Glutamatergic neuron (in vitro differentiated cells): ENCODE results near the gene CCDC181. TPM values are rescaled to one million over a fixed set of nuclear protein-coding genes. Genes with fewer than 3 reads are reported as not detected.
A peak's percentile ranks its signal among the peaks of the same experiment; 100 is the strongest.

Experiments
- DNase-seq: peaks from one replicate; pipeline ENCODE4 v3.0.0; 2022
- H3K27ac Mint-ChIP-seq: one replicate; pipeline ENCODE4 v1.8.0; 2020; ENCODE audit warnings: mild to moderate bottlenecking, mixed read lengths, inconsistent platforms; ENCODE audit not compliant: unreplicated experiment
- H3K27me3 Mint-ChIP-seq: one replicate; pipeline ENCODE4 v1.8.0; 2020; ENCODE audit warnings: mild to moderate bottlenecking, moderate library complexity, mixed read lengths, inconsistent platforms; ENCODE audit not compliant: unreplicated experiment
- H3K36me3 Mint-ChIP-seq: one replicate; pipeline ENCODE4 v1.8.0; 2020; ENCODE audit warnings: mild to moderate bottlenecking, mixed read lengths, inconsistent platforms; ENCODE audit not compliant: unreplicated experiment
- H3K4me1 Mint-ChIP-seq: one replicate; pipeline ENCODE4 v1.8.0; 2020; ENCODE audit warnings: mild to moderate bottlenecking, low read depth, mixed read lengths, inconsistent platforms; ENCODE audit not compliant: unreplicated experiment
- H3K4me3 Mint-ChIP-seq: one replicate; pipeline ENCODE4 v1.8.0; 2020; ENCODE audit warnings: mild to moderate bottlenecking, mixed read lengths, inconsistent platforms; ENCODE audit not compliant: unreplicated experiment
- H3K9me3 Mint-ChIP-seq: one replicate; pipeline ENCODE4 v1.8.0; 2020; ENCODE audit warnings: mild to moderate bottlenecking, moderate library complexity, mixed read lengths, inconsistent platforms; ENCODE audit not compliant: unreplicated experiment
- total RNA-seq: library from RNA; stranded (reverse); fragmentation: NEBNext Ultra II Directional; extraction: Animal tissue kit (Norgen Biotek cat#: 25700); gene quantifications from one replicate; pipeline ENCODE4 v1.2.1, GENCODE V29; 2021; ENCODE audit not compliant: unreplicated experiment
- TF ChIP-seq, protein P1 (sequence below): fragments of 200-600 bp; sonication (generic); IDR thresholded peaks from one replicate; pipeline ENCODE4 v1.5.0; 2021; ENCODE audit not compliant: partially characterized antibody, unreplicated experiment

The CCDC181 gene
- total RNA-seq, 1 donor from 2014 or later = 1.1 TPM

DNA sequence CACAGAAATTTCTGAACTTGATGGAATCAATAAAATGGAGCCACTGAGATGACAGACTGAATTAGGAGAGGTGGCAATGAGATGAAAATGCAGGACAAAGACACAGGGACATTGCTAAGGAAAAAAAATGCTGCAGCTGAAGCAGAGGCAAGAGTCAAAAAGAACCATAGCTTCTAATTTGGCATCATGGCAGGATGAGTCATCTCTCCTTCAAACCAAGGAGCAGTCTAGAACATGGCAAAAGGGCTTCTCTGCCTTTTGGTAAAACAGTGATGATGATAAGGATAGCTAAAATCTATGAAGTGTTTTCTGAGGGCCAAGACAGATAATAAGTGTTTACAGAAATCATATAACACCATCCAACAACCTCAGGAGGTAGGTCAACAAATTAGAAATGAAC is 41.7 kb upstream of the CCDC181 start:
- TF ChIP-seq, protein P1, sequence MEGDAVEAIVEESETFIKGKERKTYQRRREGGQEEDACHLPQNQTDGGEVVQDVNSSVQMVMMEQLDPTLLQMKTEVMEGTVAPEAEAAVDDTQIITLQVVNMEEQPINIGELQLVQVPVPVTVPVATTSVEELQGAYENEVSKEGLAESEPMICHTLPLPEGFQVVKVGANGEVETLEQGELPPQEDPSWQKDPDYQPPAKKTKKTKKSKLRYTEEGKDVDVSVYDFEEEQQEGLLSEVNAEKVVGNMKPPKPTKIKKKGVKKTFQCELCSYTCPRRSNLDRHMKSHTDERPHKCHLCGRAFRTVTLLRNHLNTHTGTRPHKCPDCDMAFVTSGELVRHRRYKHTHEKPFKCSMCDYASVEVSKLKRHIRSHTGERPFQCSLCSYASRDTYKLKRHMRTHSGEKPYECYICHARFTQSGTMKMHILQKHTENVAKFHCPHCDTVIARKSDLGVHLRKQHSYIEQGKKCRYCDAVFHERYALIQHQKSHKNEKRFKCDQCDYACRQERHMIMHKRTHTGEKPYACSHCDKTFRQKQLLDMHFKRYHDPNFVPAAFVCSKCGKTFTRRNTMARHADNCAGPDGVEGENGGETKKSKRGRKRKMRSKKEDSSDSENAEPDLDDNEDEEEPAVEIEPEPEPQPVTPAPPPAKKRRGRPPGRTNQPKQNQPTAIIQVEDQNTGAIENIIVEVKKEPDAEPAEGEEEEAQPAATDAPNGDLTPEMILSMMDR = no peak
- Mint-ChIP-seq H3K4me3 (no peak overlapping the region), H3K27ac (no peak overlapping the region), H3K36me3 (no peaks in the 10 kb centered on the region), H3K27me3 (no peaks in the 10 kb centered on the region), H3K4me1 (peaks cover 11% of the 10 kb centered on the region), H3K9me3 (no peaks in the 10 kb centered on the region)
- no peak for DNase-seq

DNA sequence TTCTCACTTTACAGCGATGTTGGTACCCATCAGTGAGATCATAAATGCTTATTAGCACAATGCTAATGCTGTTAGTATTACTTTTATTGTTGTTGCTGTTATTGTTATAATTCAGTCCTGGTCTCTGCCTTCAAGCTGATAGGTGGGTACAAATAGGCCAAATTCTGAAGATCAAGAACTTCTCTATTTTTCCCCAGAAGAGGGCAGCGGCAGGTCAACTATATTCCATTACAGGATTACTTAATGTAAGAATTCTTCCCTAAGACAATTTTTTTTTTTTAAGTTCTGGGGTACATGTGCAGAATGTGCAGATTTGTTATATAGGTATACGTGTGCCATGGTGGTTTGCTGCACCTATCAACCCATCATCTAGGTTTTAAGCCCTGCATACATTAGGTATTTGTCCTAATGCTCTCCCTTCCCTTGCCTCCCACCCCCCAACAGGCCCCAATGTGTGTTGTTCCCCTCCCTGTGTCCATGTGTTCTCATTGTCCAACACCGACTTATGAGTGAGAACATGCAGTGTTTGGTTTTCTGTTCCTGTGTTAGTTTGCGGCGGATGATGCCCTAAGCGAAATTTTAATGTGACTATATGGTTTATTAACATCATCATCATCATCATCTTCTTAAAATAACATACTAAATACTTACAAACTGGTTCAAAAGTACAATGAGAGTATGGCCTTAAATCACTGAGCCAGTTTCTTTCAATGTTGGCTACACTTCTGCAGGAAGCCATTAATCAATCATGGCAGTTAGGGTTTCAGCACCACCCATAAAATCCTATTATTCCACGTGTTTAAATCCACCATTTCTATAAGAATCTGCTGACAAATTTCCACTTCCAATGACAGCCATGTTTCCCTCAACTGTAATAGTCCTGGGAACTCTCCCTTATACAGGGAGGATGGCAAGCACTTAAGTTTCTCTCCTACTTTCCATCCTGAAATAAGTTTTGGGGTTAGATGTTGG is 39.3 kb upstream of the CCDC181 start:
- DNase-seq = no peak
- TF ChIP-seq, protein P1 = peak; percentile 21
- Mint-ChIP-seq H3K9me3 (no peaks in the 10 kb centered on the region), H3K27ac (peak overlapping the region; percentile 18), H3K4me3 (no peak overlapping the region), H3K27me3 (no peaks in the 10 kb centered on the region), H3K36me3 (no peaks in the 10 kb centered on the region), H3K4me1 (peaks cover 11% of the 10 kb centered on the region)

DNA sequence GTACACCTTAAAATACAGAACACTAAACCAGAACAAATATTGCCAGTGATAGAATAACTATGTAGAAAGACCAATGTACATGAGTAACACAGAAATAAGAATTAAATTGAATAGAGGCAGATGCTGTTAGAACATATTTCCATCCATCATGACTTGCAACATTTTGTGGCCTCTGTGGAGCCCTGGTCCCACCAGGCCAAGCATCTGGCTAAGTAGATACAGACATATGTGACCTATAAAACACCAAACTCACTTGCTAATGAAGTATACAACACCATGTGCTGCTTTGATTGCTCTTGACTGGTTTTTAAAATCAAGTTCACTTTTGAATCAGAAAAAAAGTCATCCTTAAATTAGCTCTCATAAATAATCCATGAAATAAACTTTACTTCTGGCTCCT is 38.0 kb upstream of the CCDC181 start:
- no peak overlapping the region for H3K27ac Mint-ChIP-seq
- H3K36me3 Mint-ChIP-seq = no peaks in the 10 kb centered on the region
- TF ChIP-seq, protein P1 = no peak
- H3K27me3 Mint-ChIP-seq = peaks cover 4% of the 10 kb centered on the region
- peaks cover 11% of the 10 kb centered on the region for H3K4me1 Mint-ChIP-seq
- H3K4me3 Mint-ChIP-seq = no peak overlapping the region
- no peak for DNase-seq
- no peaks in the 10 kb centered on the region for H3K9me3 Mint-ChIP-seq

DNA sequence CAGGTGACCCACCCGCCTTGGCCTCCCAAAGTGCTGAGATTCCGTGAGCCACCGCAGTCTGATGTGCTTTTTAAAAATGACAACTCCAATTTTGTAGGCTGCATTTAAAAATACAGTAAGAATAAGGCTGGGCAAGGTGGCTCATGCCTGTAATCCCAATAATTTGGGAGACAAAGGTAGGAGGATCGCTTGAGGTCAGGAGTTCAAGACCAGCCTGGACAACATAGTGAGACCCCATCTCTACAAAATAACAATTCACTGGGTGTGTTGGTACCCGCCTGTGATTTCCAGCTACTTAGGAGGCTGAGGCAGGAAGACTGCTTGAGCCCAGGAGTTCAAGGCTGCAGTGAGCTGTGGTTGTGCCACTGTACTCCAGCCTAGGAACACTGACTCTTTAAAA is 35.1 kb upstream of the CCDC181 start:
- H3K36me3 Mint-ChIP-seq = peaks cover 1% of the 10 kb centered on the region
- H3K4me1 Mint-ChIP-seq = peaks cover 7% of the 10 kb centered on the region
- TF ChIP-seq, protein P1 = no peak
- peaks cover 1% of the 10 kb centered on the region for H3K9me3 Mint-ChIP-seq
- no peak for DNase-seq
- H3K4me3 Mint-ChIP-seq = no peak overlapping the region
- peaks cover 4% of the 10 kb centered on the region for H3K27me3 Mint-ChIP-seq
- H3K27ac Mint-ChIP-seq = no peak overlapping the region

DNA sequence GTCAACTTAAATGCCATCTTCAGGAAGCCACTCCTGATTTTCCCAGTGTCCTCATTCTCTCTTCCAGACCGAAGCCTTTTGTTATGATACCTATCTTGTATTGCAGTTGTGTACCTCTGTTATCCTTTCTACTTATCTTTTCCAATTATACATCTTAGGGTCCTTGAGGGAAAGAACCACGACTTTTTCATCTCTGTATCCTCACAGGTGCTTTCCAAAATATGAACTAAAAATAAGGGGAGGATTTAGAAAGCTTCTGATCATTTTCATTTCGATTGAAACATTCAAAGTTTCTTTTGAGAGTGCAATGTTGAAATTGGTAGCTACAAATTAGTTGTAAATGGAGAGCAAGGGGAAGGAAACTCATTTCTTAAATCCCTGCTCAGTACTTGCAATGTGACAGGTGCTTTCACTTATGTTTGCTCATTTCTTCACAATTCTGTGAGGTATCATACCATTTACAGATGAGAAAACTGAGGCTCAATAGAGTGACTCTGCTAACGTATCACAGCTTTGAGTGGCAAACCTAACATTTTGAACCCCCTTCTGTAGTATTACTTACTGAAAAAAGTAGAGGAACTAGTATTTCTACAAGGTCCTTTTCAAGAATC is 34.2 kb upstream of the CCDC181 start:
- Mint-ChIP-seq H3K27ac (no peak overlapping the region), H3K27me3 (peaks cover 4% of the 10 kb centered on the region), H3K4me3 (no peak overlapping the region), H3K4me1 (peaks cover 7% of the 10 kb centered on the region), H3K36me3 (peaks cover 7% of the 10 kb centered on the region), H3K9me3 (peaks cover 1% of the 10 kb centered on the region)
- no peak for DNase-seq
- TF ChIP-seq, protein P1 = no peak
